Measurements from ENCODE around the gene SLC35B4.
A peak's percentile ranks its signal among the peaks of the same experiment; 100 is the strongest.

The SLC35B4 gene, protein sequence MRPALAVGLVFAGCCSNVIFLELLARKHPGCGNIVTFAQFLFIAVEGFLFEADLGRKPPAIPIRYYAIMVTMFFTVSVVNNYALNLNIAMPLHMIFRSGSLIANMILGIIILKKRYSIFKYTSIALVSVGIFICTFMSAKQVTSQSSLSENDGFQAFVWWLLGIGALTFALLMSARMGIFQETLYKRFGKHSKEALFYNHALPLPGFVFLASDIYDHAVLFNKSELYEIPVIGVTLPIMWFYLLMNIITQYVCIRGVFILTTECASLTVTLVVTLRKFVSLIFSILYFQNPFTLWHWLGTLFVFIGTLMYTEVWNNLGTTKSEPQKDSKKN

DNA sequence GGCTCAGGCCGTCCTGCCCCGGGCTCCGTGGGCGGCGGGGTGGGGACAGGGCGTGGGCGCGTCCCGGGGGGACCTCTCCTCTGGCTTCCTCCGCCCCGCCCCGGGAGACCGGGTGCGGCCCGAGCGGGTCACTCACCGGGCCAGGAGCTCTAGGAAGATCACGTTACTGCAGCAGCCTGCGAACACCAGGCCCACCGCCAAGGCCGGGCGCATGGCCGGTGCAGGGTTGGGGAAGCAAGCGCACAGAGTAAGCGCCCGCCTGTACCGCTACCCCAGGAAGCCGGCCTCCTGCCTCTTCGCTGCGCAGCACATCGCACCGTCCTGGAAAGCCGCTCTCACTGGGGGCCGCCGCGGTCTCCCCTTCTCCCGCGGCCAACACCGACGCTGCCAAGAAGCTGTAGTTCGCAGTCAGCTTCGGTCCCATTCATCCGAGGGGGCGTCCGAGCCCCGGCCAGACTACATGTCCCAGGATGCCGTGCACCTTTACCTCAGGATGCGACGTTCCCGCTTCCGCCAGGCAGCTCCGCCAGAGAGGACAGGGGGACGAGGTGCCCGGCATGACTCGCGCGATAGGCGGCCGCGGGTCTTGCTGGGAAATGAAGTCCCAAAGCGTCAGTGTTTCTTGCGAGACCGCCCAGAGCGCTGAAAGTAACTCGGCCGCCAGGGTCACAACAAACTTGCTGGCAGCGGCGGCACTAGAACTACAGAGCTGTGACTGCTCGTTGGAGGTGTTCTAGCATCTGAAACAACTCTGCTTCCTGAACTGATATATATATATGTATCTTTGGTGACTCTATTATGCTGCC lies at the start of gene SLC35B4:
Gene SLC35B4 (minus strand): TSS at position 392 of the 806 bp plus-strand sequence. CDS start 179 bp downstream, at position 213.
- peak; percentile 94 to 95 for DNase-seq

DNA sequence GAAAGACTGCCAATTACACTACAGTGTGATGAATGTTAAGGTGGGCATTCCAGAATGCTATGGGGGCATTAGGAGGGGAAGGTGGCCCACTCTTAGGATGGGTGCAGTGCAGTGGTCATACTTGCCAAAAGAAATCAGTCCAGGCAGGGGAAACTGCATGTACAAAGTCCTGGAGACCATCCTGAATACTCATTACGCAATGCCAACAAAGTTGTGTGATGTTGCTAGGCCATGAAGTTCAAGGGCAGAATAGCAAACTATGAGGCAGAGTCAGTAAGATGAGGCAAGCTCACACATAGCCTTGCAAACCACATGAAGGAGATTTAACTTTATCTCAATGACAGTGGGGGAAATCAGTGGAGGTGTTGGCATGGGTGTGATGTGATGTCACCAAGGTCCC lies 49.8 kb upstream of the SLC35B4 start:
- DNase-seq = no peak

- DNase-seq = no peak
Measured at GRCh38 chr7:134365341-134366054, 48.8 kb upstream of the SLC35B4 start.

DNA sequence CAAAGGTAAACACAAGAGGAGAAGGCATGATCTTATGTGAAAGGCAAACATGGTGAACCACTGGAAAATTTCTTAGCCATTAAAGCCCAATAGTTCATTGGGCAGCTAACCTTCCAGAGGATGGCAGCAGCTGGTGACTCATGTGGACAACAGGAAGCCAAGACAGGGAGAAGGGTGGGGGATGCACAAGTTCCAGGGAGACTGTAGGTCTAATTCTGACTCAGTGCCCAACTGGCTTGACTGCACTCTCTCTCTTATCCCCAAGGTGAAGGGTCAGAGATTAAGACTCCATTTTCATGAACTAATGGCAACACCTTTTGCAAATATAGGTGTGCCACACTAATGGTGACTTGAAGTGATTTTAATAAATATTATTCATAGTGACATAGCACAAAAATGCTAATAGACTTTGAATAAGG lies 47.9 kb upstream of the SLC35B4 start:
- no peak for DNase-seq

DNA sequence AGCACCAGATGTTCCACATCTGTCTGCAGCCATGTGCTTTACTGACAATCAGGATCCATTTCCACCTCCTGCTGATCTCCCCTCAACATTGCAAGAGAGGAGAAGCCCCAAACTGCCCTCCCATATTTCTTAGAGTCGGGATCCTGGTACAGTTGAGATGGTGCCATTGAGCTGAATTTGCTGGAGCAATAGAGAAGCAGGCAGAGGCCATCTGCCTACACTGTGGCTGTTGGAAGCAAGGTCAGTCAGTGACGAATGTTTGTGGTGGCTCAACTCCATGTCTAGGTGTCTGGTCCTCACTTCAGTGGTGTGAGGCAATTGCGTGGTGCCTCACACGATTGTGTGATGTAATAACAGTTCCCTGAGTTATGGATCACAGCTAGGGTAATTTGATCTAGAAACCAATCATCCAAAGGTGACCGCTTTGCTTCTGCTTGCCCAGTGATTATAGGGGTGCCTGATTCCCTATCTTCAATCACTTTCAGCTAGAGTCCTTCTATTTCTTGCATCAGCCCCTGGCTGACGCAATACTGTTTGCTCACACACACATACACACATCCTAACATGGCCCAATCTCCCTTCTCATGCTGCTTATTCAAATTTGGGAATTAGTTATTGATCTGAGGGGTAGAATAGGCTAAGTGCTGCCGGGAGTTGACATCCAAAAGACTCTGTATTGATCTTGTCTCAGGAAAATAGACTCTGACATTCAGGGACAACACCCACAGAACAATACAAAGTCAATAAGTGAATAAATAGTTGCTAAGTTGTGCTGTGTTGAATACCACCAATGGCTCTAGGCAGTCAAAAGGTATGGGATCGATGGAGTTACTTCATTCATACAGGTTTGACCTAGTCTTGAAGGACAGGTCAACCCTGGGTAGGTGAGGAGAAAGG lies 46.1 kb upstream of the SLC35B4 start:
- no peak for DNase-seq

DNA sequence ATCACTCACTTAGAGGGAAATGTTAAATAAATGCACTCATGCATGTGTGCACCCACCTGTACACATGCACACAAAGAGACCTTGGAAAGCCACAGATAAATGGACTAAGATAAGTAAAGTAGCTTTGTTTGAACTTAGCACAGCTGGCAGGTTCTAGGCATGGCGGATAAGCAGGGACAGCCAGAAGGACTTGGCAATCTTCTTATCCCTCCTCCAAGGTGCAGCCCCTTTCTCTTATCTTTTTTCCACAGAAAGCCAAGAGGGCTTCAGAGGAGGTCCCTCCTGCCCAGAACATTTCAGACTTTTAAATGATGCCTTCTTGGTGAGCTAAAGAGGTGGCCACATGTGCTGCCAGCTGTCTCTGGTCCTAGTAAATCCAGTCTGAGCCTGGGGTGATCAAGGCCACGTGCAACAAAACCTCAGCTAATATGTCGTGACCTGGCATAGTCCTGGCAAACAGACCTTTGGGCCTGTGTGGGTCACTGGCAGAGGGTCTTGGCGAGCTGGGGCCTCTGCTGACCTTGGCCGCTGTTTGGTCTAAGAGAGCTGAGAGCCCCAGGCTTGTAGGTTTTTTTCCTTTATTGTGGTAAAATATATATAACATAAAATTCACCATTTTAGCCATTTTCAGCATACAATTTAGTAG lies 43.2 kb upstream of the SLC35B4 start:
- no peak for DNase-seq

GRCh38 chr7:134357486-134357885 lies 40.8 kb upstream of the SLC35B4 start:
- DNase-seq = no peak

DNA sequence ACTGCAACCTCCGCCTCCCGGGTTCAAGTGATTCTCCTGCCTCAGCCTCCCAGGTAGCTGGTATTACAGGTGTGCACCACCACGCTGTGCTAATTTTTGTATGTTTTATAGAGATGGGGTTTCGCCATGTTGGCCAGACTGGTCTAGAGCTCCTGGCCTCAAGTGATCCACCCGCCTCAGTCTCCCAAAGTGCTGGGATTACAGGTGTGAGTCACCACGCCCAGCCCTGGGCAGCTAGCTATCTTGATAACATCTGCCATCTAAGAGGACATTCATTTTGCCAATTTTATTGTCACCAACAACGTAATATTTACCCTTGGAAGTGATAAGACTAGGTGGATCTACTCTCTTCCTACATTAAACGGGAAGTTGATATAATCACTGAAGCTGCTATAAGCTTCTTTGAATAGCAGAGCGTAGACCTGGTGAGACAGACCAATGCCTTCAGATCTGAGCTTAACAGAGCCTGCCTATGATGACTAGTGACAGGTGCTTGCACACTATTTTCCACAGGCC lies 39.7 kb upstream of the SLC35B4 start:
- no peak for DNase-seq

GRCh38 chr7:134355927-134356326 lies 39.2 kb upstream of the SLC35B4 start:
- DNase-seq = no peak

DNA sequence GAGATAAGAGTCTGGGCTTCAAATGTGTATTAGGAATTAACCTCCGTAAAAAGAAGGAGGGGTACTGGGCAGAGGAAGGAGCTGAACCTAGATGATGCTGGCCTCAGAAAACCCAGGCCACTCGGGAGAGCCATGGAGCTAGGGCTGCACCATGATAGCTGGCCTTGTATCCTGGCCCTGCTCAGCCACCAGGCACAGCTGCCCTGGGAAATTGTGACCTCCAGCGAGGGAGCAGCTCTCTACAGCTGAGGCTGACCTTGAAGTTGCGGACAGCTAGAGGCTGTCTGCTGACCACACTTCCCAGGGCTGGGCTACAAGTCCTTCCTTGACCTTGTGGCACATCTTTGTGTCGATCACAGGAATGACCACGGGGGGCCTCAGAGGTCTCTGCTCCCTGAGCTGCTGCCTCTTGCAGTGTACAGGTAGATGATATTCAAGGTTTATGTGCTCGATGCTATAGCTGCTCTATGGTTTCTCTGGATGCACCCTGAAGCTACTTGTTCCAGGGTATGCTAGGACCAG lies 38.3 kb upstream of the SLC35B4 start:
- DNase-seq = no peak

DNA sequence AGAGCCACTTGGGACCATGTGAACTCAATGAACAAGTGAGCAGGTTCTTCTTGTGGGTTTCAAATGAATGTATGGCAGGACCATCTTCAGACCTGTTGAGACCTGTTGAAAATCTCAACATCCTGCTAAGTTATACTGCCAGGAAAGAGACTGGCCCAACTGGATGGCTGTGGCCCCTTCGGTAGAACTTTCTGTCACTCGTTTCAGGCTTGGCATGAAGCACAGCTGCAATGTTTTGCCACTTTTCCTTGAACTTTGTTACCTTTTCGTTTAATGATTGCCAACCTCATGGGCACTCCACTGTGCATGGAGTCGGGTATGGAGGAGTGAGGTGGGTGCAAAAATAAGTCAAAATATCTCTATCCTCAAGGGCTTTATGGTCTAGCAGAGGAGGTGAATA lies 36.7 kb upstream of the SLC35B4 start:
- no peak for DNase-seq

GRCh38 chr7:134351424-134351823 lies 34.7 kb upstream of the SLC35B4 start:
- DNase-seq = no peak

DNA sequence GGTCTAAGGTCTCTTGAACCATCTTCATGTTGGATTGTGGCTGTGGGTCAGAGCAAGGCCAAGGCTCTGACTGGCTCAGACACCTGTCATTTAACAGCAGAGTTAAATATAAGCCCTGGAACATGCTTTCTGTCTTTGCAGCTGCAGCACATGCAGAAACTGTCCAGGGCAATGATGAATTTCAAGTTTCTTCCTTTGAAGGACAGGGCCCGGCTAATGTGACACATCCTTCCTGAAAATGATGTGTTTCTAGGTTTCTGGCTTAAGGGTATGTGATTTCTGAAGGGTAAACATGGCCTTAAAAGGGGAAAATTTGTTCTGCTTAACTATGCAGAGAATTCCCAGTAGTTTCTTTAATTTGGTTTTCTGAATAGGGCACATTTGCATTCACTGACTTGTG lies 34.0 kb upstream of the SLC35B4 start:
- DNase-seq = no peak

- no peak for DNase-seq
Measured at GRCh38 chr7:134347567-134347966, 30.8 kb upstream of the SLC35B4 start.

DNA sequence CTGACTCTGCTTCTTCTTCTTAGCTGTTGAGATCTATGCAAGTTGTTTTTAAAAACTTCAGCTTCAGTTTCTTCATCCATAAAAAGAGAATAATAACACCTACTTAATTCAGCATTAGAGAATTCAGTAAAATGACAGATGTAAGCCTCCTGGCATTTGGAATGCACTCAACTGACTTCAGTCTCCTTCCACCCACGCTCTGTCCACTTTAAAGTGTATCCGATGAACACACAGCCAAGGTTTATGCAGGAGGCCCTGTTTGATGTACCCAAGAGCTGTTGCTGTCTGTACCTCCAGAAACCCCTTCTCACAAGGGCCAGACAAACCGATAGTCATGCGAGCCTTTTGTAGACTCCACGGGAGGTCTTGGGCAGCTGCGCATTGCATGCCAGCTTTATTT lies 27.1 kb upstream of the SLC35B4 start:
- no peak for DNase-seq

GRCh38 chr7:134343136-134343535 lies 26.4 kb upstream of the SLC35B4 start:
- no peak for DNase-seq

DNA sequence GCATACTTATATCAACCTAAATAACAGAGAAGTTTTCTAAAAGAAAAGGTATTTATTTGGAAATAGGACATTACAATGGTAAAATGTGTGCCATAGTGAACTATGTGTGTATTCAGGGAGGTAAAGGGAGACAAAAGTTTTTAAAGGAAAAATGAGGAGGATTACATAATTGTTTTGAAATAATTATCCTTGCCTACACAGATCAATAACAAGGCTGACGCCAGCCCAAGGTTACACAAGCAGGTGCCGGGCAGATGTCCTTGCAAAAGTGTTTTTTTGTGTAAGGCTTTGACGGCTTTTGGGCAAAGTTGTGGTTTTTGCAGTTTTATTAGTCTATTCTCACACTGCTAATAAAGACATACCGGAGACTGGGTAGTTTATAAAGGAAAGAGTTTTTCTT lies 22.7 kb upstream of the SLC35B4 start:
- DNase-seq = no peak

DNA sequence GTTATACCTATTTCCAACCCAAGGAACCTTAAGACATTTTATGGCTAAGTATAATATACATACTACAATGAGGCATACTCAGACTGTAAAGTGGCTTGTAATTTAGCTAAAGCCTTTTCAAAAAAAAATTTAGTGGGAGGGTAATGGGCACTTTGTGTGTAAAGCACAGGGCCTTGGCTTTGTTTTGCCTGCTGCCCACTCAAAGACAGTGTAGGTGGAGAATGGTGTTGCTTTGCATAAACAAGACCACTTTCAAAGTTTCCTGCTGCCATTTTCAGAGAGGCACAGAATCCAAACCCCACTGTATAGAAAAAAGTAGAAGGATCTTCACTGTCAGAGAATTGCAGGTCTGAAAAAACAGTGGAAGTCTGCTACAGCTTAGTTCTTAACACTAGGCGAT lies 21.2 kb upstream of the SLC35B4 start:
- DNase-seq = no peak

GRCh38 chr7:134334408-134334807 lies 17.7 kb upstream of the SLC35B4 start:
- no peak for DNase-seq

GRCh38 chr7:134333943-134334342 lies 17.2 kb upstream of the SLC35B4 start:
- DNase-seq = no peak

- no peak for DNase-seq
Measured at GRCh38 chr7:134332892-134333291, 16.2 kb upstream of the SLC35B4 start.

DNA sequence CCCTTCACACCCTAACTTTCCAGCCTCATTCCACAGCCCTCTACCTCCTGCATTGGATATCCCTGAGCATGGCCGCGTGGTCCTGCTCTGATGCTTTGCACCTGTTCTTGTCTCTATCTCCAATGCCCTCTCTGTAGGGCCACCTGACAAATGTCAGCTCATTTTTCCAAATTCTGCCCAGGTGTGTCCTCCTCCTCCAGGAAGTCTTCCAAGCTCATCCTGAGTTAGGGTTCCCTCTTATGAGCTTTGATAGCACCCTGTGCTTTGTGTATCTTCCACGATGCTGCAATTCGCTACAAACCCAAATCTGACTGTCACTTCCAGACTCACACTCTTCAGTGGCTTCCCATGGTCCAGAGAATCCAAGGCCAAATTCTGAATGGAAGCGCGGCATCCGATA lies 14.7 kb upstream of the SLC35B4 start:
- DNase-seq = no peak

Measured in activated CD4-positive, alpha-beta T cell treated with anti-CD3 and anti-CD28 coated beads, Interleukin-2, amount 50 U/mL, for 4 hours (primary cell).